GM12878 (cell line): ENCODE results near the gene TIGAR. TPM values are rescaled to one million over a fixed set of nuclear protein-coding genes. Genes with fewer than 3 reads are reported as not detected.
A peak's percentile ranks its signal among the peaks of the same experiment; 100 is the strongest.

Source experiments
- BHLHE40 ChIP-seq, 2 experiments: fragments of 450-650 bp in 1 of 2; IDR thresholded peaks; 2 replicates each; pipeline ENCODE4 v1.6.1; 2011 to 2017; ENCODE audit warnings: low read depth in 2 of 2, borderline replicate concordance in 1 of 2, improper control_type of control experiment in 1 of 2, low read length in 1 of 2, mild to moderate bottlenecking in 1 of 2
- CBX5 ChIP-seq: sonication (generic); IDR thresholded peaks from 2 replicates; pipeline ENCODE4 v1.6.1; 2016; ENCODE audit warnings: low read depth, moderate library complexity, mild to moderate bottlenecking, inconsistent platforms
- CHD2 ChIP-seq: IDR thresholded peaks from 2 replicates; pipeline ENCODE4 v1.6.1; 2011; ENCODE audit warnings: low read depth, low read length, improper control_type of control experiment, borderline replicate concordance
- EGR1 ChIP-seq, 2 experiments: IDR thresholded peaks; 1 replicate in 1 of 2; 2 replicates in 1 of 2; pipeline ENCODE4 v1.6.1; 2011 to 2012; ENCODE audit warnings: low read depth in 2 of 2, low read length in 2 of 2, borderline replicate concordance in 1 of 2, mild to moderate bottlenecking in 1 of 2, moderate library complexity in 1 of 2
- EP300 ChIP-seq, 2 experiments: fragments of 150-350 bp in 1 of 2; IDR thresholded peaks; 2 replicates each; pipeline ENCODE4 v1.6.1; 2011 to 2012; ENCODE audit warnings: low read depth in 2 of 2, low read length in 2 of 2, borderline replicate concordance in 1 of 2, improper control_type of control experiment in 1 of 2, inconsistent platforms in 1 of 2; ENCODE audit not compliant: control insufficient read depth in 1 of 2
- KDM1A ChIP-seq: fragments of 200-600 bp; sonication (generic); IDR thresholded peaks from 2 replicates; pipeline ENCODE4 v1.6.1; 2016; ENCODE audit warnings: borderline replicate concordance
- KLF5 ChIP-seq: fragments of 450-650 bp; IDR thresholded peaks from 2 replicates; pipeline ENCODE4 v1.6.1; 2014; ENCODE audit warnings: mild to moderate bottlenecking; ENCODE audit not compliant: partially characterized antibody
- LARP7 ChIP-seq: fragments of 450-650 bp; IDR thresholded peaks from 2 replicates; pipeline ENCODE4 v1.6.1; 2017; ENCODE audit warnings: mild to moderate bottlenecking
- NR2C1 ChIP-seq: fragments of 450-650 bp; IDR thresholded peaks from 2 replicates; pipeline ENCODE4 v1.6.1; 2017; ENCODE audit warnings: antibody characterized with exemption, mild to moderate bottlenecking, moderate library complexity
- POLR2A ChIP-seq: IDR thresholded peaks from 2 replicates; pipeline ENCODE4 v1.6.1; 2011; ENCODE audit warnings: low read depth, mild to moderate bottlenecking, low read length
- POLR2AphosphoS5 ChIP-seq: IDR thresholded peaks from 2 replicates; pipeline ENCODE4 v1.6.1; 2011; ENCODE audit warnings: mild to moderate bottlenecking, low read length, inconsistent platforms
- SREBF2 ChIP-seq: IDR thresholded peaks from 2 replicates; pipeline ENCODE4 v1.6.1; 2012; ENCODE audit warnings: mild to moderate bottlenecking, low read length
- SRF ChIP-seq, 2 experiments: IDR thresholded peaks; 2 replicates each; pipeline ENCODE4 v1.6.1; 2011; ENCODE audit warnings: low read depth in 2 of 2, low read length in 2 of 2, mild to moderate bottlenecking in 1 of 2, moderate library complexity in 1 of 2
- TAF1 ChIP-seq: IDR thresholded peaks from 2 replicates; pipeline ENCODE4 v1.6.1; 2011; ENCODE audit warnings: mild to moderate bottlenecking, low read depth, low read length, borderline replicate concordance
- ZSCAN29 ChIP-seq: fragments of 450-650 bp; IDR thresholded peaks from 2 replicates; pipeline ENCODE4 v1.6.1; 2017; ENCODE audit warnings: mild to moderate bottlenecking, moderate library complexity
- polyA plus RNA-seq, 11 experiments: library from polyadenylated mRNA; depleted of rRNA in 4 of 11; unstranded in 6 of 11; stranded (reverse) in 5 of 11; fragments of >200 nt; fragmentation: Nextera tagmentation in 4 of 11; fragmentation: Illumina TruSeq in 1 of 11; extraction: Ambion mirVana in 4 of 11; extraction: Trizol in 1 of 11; gene quantifications; 1 replicate in 1 of 11; 2 replicates in 10 of 11; pipeline versions ENCODE4 v1.2.1 to v1.2.3, GENCODE V29; 2011 to 2016; ENCODE audit warnings: inconsistent platforms in 2 of 11, missing spikeins in 2 of 11, low read depth in 1 of 11
- total RNA-seq, 4 experiments: library from RNA; depleted of rRNA in 3 of 4; stranded (reverse); fragments of >200 nt in 3 of 4; fragmentation: Illumina TruSeq in 1 of 4; extraction: Trizol in 1 of 4; gene quantifications; 2 replicates each; pipeline versions ENCODE4 v1.2.1 to v1.2.3, GENCODE V29; 2013 to 2021
- TF ChIP-seq, protein P1 (sequence below): fragments of 450-650 bp; IDR thresholded peaks from 2 replicates; pipeline ENCODE4 v1.6.1; 2018; ENCODE audit warnings: mild to moderate bottlenecking, low read depth, moderate library complexity; ENCODE audit not compliant: partially characterized antibody
- TF ChIP-seq, protein P2 (sequence below): fragments of 450-650 bp; IDR thresholded peaks from 2 replicates; pipeline ENCODE4 v1.6.1; 2017; ENCODE audit warnings: mild to moderate bottlenecking
- TF ChIP-seq, protein P3 (sequence below): fragments of 450-650 bp; formaldehyde crosslinking; IDR thresholded peaks from 2 replicates; pipeline ENCODE4 v1.4.0; 2020; ENCODE audit warnings: mild to moderate bottlenecking, moderate library complexity
- TF ChIP-seq, protein P4 (sequence below): fragments of 450-650 bp; conservative IDR thresholded peaks from 2 replicates; pipeline ENCODE4 v1.6.1; 2017; ENCODE audit warnings: mild to moderate bottlenecking, moderate library complexity

The TIGAR gene
- total and polyA plus RNA-seq, 10 of the 15 experiments (the other 5 are each of a cell fraction or from before 2014, with no cell fraction given), result 7.6 to 45.7 (median 16.5) TPM

DNA sequence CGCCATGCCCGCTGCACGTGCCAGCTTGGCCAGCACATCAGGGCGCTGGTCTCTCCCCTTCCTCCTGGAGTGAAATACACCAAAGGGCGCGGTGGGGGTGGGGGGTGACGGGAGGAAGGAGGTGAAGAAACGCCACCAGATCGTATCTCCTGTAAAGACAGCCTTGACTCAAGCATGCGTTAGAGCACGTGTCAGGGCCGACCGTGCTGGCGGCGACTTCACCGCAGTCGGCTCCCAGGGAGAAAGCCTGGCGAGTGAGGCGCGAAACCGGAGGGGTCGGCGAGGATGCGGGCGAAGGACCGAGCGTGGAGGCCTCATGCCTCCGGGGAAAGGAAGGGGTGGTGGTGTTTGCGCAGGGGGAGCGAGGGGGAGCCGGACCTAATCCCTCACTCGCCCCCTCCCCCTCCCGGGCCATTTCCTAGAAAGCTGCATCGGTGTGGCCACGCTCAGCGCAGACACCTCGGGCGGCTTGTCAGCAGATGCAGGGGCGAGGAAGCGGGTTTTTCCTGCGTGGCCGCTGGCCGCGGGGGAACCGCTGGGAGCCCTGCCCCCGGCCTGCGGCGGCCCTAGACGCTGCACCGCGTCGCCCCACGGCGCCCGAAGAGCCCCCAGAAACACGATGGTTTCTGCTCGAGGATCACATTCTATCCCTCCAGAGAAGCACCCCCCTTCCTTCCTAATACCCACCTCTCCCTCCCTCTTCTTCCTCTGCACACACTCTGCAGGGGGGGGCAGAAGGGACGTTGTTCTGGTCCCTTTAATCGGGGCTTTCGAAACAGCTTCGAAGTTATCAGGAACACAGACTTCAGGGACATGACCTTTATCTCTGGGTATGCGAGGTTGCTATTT is 48.4 kb upstream of the TIGAR start (continued):
- TF ChIP-seq, protein P1, sequence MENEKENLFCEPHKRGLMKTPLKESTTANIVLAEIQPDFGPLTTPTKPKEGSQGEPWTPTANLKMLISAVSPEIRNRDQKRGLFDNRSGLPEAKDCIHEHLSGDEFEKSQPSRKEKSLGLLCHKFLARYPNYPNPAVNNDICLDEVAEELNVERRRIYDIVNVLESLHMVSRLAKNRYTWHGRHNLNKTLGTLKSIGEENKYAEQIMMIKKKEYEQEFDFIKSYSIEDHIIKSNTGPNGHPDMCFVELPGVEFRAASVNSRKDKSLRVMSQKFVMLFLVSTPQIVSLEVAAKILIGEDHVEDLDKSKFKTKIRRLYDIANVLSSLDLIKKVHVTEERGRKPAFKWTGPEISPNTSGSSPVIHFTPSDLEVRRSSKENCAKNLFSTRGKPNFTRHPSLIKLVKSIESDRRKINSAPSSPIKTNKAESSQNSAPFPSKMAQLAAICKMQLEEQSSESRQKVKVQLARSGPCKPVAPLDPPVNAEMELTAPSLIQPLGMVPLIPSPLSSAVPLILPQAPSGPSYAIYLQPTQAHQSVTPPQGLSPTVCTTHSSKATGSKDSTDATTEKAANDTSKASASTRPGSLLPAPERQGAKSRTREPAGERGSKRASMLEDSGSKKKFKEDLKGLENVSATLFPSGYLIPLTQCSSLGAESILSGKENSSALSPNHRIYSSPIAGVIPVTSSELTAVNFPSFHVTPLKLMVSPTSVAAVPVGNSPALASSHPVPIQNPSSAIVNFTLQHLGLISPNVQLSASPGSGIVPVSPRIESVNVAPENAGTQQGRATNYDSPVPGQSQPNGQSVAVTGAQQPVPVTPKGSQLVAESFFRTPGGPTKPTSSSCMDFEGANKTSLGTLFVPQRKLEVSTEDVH, result no peak
- TF ChIP-seq CBX5 (no peak), EGR1 (IDR thresholded peaks at IDR 0.05; ENCODE audit: borderline replicate concordance in 1 of 2, low read depth in 2 of 2, low read length in 2 of 2) (0 out of 3 replicates have a peak, but pooled peaks of 1 of the 2 experiments have one; percentile 22), SRF (IDR thresholded peaks at IDR 0.05; ENCODE audit: low read depth in 2 of 2, low read length in 2 of 2) (no peak), KLF5 (no peak), KDM1A (no peak), CHD2 (peak; percentile 70), POLR2A (peak; percentile 74), TAF1 (peak; percentile 55; the same call in 1 of the 2 replicates), ZSCAN29 (peak; percentile 97), EP300 (IDR thresholded peaks at IDR 0.05; ENCODE audit: borderline replicate concordance in 1 of 2, control insufficient read depth in 1 of 2, low read depth in 2 of 2, low read length in 2 of 2) (no peak), SREBF2 (no peak), NR2C1 (no peak), LARP7 (peak; percentile 79), BHLHE40 (IDR thresholded peaks at IDR 0.05; ENCODE audit: borderline replicate concordance in 1 of 2, low read depth in 2 of 2, low read length in 1 of 2) (peak; percentile 94 to 99), POLR2AphosphoS5 (peak; percentile 73)
- TF ChIP-seq, protein P2, sequence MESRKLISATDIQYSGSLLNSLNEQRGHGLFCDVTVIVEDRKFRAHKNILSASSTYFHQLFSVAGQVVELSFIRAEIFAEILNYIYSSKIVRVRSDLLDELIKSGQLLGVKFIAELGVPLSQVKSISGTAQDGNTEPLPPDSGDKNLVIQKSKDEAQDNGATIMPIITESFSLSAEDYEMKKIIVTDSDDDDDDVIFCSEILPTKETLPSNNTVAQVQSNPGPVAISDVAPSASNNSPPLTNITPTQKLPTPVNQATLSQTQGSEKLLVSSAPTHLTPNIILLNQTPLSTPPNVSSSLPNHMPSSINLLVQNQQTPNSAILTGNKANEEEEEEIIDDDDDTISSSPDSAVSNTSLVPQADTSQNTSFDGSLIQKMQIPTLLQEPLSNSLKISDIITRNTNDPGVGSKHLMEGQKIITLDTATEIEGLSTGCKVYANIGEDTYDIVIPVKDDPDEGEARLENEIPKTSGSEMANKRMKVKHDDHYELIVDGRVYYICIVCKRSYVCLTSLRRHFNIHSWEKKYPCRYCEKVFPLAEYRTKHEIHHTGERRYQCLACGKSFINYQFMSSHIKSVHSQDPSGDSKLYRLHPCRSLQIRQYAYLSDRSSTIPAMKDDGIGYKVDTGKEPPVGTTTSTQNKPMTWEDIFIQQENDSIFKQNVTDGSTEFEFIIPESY, result no peak
- TF ChIP-seq, protein P3, sequence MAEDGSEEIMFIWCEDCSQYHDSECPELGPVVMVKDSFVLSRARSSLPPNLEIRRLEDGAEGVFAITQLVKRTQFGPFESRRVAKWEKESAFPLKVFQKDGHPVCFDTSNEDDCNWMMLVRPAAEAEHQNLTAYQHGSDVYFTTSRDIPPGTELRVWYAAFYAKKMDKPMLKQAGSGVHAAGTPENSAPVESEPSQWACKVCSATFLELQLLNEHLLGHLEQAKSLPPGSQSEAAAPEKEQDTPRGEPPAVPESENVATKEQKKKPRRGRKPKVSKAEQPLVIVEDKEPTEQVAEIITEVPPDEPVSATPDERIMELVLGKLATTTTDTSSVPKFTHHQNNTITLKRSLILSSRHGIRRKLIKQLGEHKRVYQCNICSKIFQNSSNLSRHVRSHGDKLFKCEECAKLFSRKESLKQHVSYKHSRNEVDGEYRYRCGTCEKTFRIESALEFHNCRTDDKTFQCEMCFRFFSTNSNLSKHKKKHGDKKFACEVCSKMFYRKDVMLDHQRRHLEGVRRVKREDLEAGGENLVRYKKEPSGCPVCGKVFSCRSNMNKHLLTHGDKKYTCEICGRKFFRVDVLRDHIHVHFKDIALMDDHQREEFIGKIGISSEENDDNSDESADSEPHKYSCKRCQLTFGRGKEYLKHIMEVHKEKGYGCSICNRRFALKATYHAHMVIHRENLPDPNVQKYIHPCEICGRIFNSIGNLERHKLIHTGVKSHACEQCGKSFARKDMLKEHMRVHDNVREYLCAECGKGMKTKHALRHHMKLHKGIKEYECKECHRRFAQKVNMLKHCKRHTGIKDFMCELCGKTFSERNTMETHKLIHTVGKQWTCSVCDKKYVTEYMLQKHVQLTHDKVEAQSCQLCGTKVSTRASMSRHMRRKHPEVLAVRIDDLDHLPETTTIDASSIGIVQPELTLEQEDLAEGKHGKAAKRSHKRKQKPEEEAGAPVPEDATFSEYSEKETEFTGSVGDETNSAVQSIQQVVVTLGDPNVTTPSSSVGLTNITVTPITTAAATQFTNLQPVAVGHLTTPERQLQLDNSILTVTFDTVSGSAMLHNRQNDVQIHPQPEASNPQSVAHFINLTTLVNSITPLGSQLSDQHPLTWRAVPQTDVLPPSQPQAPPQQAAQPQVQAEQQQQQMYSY (CRISPR knock-in tag), result no peak
- TF ChIP-seq, protein P4, sequence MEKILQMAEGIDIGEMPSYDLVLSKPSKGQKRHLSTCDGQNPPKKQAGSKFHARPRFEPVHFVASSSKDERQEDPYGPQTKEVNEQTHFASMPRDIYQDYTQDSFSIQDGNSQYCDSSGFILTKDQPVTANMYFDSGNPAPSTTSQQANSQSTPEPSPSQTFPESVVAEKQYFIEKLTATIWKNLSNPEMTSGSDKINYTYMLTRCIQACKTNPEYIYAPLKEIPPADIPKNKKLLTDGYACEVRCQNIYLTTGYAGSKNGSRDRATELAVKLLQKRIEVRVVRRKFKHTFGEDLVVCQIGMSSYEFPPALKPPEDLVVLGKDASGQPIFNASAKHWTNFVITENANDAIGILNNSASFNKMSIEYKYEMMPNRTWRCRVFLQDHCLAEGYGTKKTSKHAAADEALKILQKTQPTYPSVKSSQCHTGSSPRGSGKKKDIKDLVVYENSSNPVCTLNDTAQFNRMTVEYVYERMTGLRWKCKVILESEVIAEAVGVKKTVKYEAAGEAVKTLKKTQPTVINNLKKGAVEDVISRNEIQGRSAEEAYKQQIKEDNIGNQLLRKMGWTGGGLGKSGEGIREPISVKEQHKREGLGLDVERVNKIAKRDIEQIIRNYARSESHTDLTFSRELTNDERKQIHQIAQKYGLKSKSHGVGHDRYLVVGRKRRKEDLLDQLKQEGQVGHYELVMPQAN, result peak; percentile 80
